GM23338 (cell line): Measurements from ENCODE around the gene CHORDC1. TPM values are rescaled to one million over a fixed set of nuclear protein-coding genes. Genes with fewer than 3 reads are reported as not detected.

Source experiments
- ATAC-seq: fragments of 200-7000 bp; cut with Tn5 transposase; 3 replicates; pipeline ENCODE4 v1.9.1; 2020
- DNase-seq: peaks from one replicate; pipeline ENCODE4 v3.0.0-alpha.2; 2015; ENCODE audit warnings: low spot score
- H2AFZ ChIP-seq: fragments of 200-600 bp; sonication (generic); 2 replicates; pipeline ENCODE4 v1.8.0; 2016; ENCODE audit warnings: antibody characterized with exemption, mild to moderate bottlenecking, moderate library complexity
- H3F3A ChIP-seq: fragments of 200-600 bp; sonication (generic); replicated peaks from 2 replicates; pipeline ENCODE4 v1.8.0; 2017; ENCODE audit warnings: antibody characterized with exemption, mixed run types, low read depth
- H3K27ac ChIP-seq: fragments of 200-600 bp; sonication (generic); 2 replicates; pipeline ENCODE4 v1.6.1; 2016; ENCODE audit warnings: low read depth
- H3K27me3 ChIP-seq: fragments of 200-600 bp; sonication (generic); 2 replicates; pipeline ENCODE4 v1.8.0; 2016; ENCODE audit warnings: mild to moderate bottlenecking, mixed run types, moderate library complexity; ENCODE audit not compliant: insufficient read depth
- H3K36me3 ChIP-seq: fragments of 200-600 bp; sonication (generic); 2 replicates; pipeline ENCODE4 v1.8.0; 2016; ENCODE audit warnings: mild to moderate bottlenecking; ENCODE audit not compliant: insufficient read depth
- H3K4me1 ChIP-seq: fragments of 200-600 bp; sonication (generic); 2 replicates; pipeline ENCODE4 v1.8.0; 2016; ENCODE audit warnings: mild to moderate bottlenecking, moderate library complexity; ENCODE audit not compliant: insufficient read depth
- H3K4me2 ChIP-seq: fragments of 200-600 bp; sonication (generic); 2 replicates; pipeline ENCODE4 v1.7.1; 2017; ENCODE audit warnings: mixed run types
- H3K4me3 ChIP-seq: fragments of 200-600 bp; sonication (generic); 2 replicates; pipeline ENCODE4 v1.6.1; 2016; ENCODE audit warnings: mixed run types
- H3K79me2 ChIP-seq: fragments of 200-600 bp; sonication (generic); replicated peaks from 2 replicates; pipeline ENCODE4 v1.8.0; 2017; ENCODE audit warnings: mild to moderate bottlenecking; ENCODE audit not compliant: insufficient read depth
- H3K9me2 ChIP-seq: fragments of 200-600 bp; sonication (generic); 2 replicates; pipeline ENCODE4 v1.8.0; 2017; ENCODE audit not compliant: insufficient read depth
- H4K20me1 ChIP-seq: fragments of 200-600 bp; sonication (generic); replicated peaks from 2 replicates; pipeline ENCODE4 v1.8.0; 2017; ENCODE audit warnings: mild to moderate bottlenecking; ENCODE audit not compliant: insufficient read depth
- H3K27ac Mint-ChIP-seq: 2 replicates; pipeline ENCODE4 v1.8.0; 2020; ENCODE audit warnings: inconsistent platforms, mild to moderate bottlenecking, moderate library complexity, mixed read lengths
- H3K27me3 Mint-ChIP-seq: 3 replicates; pipeline ENCODE4 v1.8.0; 2022; ENCODE audit warnings: low read depth, mild to moderate bottlenecking, moderate library complexity, mixed read lengths, inconsistent platforms; ENCODE audit not compliant: insufficient read depth, poor library complexity
- H3K36me3 Mint-ChIP-seq: 3 replicates; pipeline ENCODE4 v1.8.0; 2021; ENCODE audit warnings: low read depth, mild to moderate bottlenecking, inconsistent platforms, moderate library complexity, mixed read lengths
- H3K4me1 Mint-ChIP-seq: 3 replicates; pipeline ENCODE4 v1.8.0; 2020; ENCODE audit warnings: mild to moderate bottlenecking, inconsistent platforms, mixed read lengths
- H3K4me3 Mint-ChIP-seq: 3 replicates; pipeline ENCODE4 v1.8.0; 2021; ENCODE audit warnings: moderate library complexity, mild to moderate bottlenecking, inconsistent platforms, mixed read lengths
- H3K9me3 Mint-ChIP-seq: 3 replicates; pipeline ENCODE4 v1.8.0; 2020; ENCODE audit warnings: moderate library complexity, mild to moderate bottlenecking, inconsistent platforms, mixed read lengths
- EZH2 ChIP-seq: fragments of 200-600 bp; sonication (generic); IDR thresholded peaks from one replicate; pipeline ENCODE4 v1.8.0; 2017; ENCODE audit warnings: antibody characterized with exemption, mild to moderate bottlenecking, low read depth; ENCODE audit not compliant: unreplicated experiment
- polyA plus RNA-seq: library from polyadenylated mRNA; unstranded; fragments of >200 nt; fragmentation: Nextera tagmentation; extraction: Ambion mirVana; gene quantifications from 2 replicates; pipeline ENCODE4 v1.2.1, GENCODE V29; 2016
- total RNA-seq: library from RNA; depleted of rRNA; stranded (reverse); fragments of >200 nt; shearing (Covaris generic); gene quantifications from 2 replicates; pipeline ENCODE4 v1.2.3, GENCODE V29; 2014
- TF ChIP-seq, protein P1 (sequence below): fragments of 250-450 bp; sonication (Bioruptor Pico); IDR thresholded peaks from 2 replicates; pipeline ENCODE4 v1.5.0; 2020; ENCODE audit warnings: mild to moderate bottlenecking, moderate library complexity
- TF ChIP-seq, protein P2 (sequence below), 2 experiments: fragments of 200-600 bp in 1 of 2; sonication (generic) in 1 of 2; conservative IDR thresholded peaks; 2 replicates each; pipeline versions ENCODE4 v1.5.1 to v1.6.1; 2016 to 2017; ENCODE audit warnings: antibody characterized with exemption in 2 of 2, low read depth in 2 of 2, mild to moderate bottlenecking in 2 of 2, moderate library complexity in 1 of 2
- TF ChIP-seq, protein P3 (sequence below): IDR thresholded peaks from one replicate; pipeline ENCODE4 v1.6.1; 2018; ENCODE audit warnings: antibody characterized with exemption; ENCODE audit not compliant: unreplicated experiment

CHORDC1 gene
- total and polyA plus RNA-seq, 2 experiments from 2014 or later: 109 to 192 TPM

DNA sequence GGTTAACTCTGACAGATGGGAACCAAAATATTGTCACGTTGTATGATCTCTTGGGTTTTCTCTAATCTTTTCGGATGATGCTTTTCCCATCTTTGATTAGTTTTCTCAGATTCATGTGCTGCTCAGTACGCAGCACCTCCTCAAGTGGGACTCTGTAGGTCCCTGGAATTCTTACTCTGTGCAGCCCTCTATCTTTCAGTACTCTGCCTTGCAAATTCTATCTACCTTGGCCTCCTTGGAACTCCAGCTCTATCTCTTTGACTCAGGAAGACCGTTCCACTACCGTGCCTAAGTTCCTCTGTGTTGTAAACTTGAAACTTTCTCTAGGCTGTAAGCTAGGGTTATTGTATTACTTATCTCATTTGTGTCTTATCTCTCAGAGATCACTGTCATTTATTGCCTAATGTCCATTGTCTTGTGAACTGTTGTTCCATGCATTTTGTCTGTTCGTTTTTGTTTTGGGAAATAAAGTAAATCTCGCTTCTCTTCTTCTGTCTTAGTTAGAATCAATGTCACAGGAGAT lies 20.1 kb upstream of the CHORDC1 start:
- DNase-seq (no peak), ATAC-seq (peak; percentile 79)
- peaks cover 6% of the 10 kb centered on the region for H3K9me3 Mint-ChIP-seq
- Histone ChIP-seq H3K79me2 (no peaks in the 10 kb centered on the region), H3K27ac (peak overlapping the region; percentile 42; the same call in 1 of the 2 replicates), H3F3A (no peaks in the 10 kb centered on the region), H3K27me3 (no peaks in the 10 kb centered on the region), H3K36me3 (no peaks in the 10 kb centered on the region), H3K9me2 (no peaks in the 10 kb centered on the region), H3K4me2 (peak overlapping the region; percentile 50), H2AFZ (no peak overlapping the region), H4K20me1 (no peaks in the 10 kb centered on the region), H3K4me3 (0 out of 2 replicates have a peak overlapping the region, but pooled peaks have one; percentile 0), H3K4me1 (peaks cover 14% of the 10 kb centered on the region)
- TF ChIP-seq, protein P1, sequence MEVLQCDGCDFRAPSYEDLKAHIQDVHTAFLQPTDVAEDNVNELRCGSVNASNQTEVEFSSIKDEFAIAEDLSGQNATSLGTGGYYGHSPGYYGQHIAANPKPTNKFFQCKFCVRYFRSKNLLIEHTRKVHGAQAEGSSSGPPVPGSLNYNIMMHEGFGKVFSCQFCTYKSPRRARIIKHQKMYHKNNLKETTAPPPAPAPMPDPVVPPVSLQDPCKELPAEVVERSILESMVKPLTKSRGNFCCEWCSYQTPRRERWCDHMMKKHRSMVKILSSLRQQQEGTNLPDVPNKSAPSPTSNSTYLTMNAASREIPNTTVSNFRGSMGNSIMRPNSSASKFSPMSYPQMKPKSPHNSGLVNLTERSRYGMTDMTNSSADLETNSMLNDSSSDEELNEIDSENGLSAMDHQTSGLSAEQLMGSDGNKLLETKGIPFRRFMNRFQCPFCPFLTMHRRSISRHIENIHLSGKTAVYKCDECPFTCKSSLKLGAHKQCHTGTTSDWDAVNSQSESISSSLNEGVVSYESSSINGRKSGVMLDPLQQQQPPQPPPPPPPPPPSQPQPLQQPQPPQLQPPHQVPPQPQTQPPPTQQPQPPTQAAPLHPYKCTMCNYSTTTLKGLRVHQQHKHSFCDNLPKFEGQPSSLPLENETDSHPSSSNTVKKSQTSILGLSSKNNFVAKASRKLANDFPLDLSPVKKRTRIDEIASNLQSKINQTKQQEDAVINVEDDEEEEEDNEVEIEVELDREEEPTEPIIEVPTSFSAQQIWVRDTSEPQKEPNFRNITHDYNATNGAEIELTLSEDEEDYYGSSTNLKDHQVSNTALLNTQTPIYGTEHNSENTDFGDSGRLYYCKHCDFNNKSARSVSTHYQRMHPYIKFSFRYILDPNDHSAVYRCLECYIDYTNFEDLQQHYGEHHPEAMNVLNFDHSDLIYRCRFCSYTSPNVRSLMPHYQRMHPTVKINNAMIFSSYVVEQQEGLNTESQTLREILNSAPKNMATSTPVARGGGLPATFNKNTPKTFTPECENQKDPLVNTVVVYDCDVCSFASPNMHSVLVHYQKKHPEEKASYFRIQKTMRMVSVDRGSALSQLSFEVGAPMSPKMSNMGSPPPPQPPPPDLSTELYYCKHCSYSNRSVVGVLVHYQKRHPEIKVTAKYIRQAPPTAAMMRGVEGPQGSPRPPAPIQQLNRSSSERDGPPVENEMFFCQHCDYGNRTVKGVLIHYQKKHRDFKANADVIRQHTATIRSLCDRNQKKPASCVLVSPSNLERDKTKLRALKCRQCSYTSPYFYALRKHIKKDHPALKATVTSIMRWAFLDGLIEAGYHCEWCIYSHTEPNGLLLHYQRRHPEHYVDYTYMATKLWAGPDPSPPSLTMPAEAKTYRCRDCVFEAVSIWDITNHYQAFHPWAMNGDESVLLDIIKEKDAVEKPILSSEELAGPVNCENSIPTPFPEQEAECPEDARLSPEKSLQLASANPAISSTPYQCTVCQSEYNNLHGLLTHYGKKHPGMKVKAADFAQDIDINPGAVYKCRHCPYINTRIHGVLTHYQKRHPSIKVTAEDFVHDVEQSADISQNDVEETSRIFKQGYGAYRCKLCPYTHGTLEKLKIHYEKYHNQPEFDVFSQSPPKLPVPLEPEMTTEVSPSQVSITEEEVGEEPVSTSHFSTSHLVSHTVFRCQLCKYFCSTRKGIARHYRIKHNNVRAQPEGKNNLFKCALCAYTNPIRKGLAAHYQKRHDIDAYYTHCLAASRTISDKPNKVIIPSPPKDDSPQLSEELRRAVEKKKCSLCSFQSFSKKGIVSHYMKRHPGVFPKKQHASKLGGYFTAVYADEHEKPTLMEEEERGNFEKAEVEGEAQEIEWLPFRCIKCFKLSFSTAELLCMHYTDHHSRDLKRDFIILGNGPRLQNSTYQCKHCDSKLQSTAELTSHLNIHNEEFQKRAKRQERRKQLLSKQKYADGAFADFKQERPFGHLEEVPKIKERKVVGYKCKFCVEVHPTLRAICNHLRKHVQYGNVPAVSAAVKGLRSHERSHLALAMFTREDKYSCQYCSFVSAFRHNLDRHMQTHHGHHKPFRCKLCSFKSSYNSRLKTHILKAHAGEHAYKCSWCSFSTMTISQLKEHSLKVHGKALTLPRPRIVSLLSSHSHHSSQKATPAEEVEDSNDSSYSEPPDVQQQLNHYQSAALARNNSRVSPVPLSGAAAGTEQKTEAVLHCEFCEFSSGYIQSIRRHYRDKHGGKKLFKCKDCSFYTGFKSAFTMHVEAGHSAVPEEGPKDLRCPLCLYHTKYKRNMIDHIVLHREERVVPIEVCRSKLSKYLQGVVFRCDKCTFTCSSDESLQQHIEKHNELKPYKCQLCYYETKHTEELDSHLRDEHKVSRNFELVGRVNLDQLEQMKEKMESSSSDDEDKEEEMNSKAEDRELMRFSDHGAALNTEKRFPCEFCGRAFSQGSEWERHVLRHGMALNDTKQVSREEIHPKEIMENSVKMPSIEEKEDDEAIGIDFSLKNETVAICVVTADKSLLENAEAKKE (CRISPR knock-in tag): 0 out of 2 replicates have a peak, but pooled peaks have one; percentile 12
- TF ChIP-seq, protein P2, sequence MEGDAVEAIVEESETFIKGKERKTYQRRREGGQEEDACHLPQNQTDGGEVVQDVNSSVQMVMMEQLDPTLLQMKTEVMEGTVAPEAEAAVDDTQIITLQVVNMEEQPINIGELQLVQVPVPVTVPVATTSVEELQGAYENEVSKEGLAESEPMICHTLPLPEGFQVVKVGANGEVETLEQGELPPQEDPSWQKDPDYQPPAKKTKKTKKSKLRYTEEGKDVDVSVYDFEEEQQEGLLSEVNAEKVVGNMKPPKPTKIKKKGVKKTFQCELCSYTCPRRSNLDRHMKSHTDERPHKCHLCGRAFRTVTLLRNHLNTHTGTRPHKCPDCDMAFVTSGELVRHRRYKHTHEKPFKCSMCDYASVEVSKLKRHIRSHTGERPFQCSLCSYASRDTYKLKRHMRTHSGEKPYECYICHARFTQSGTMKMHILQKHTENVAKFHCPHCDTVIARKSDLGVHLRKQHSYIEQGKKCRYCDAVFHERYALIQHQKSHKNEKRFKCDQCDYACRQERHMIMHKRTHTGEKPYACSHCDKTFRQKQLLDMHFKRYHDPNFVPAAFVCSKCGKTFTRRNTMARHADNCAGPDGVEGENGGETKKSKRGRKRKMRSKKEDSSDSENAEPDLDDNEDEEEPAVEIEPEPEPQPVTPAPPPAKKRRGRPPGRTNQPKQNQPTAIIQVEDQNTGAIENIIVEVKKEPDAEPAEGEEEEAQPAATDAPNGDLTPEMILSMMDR (conservative IDR thresholded peaks at IDR 0.05; ENCODE audit: low read depth in 2 of 2): peak; percentile 11 to 12; a peak in 1 of 4 replicates
- no peak for TF ChIP-seq EZH2
- TF ChIP-seq, protein P3, sequence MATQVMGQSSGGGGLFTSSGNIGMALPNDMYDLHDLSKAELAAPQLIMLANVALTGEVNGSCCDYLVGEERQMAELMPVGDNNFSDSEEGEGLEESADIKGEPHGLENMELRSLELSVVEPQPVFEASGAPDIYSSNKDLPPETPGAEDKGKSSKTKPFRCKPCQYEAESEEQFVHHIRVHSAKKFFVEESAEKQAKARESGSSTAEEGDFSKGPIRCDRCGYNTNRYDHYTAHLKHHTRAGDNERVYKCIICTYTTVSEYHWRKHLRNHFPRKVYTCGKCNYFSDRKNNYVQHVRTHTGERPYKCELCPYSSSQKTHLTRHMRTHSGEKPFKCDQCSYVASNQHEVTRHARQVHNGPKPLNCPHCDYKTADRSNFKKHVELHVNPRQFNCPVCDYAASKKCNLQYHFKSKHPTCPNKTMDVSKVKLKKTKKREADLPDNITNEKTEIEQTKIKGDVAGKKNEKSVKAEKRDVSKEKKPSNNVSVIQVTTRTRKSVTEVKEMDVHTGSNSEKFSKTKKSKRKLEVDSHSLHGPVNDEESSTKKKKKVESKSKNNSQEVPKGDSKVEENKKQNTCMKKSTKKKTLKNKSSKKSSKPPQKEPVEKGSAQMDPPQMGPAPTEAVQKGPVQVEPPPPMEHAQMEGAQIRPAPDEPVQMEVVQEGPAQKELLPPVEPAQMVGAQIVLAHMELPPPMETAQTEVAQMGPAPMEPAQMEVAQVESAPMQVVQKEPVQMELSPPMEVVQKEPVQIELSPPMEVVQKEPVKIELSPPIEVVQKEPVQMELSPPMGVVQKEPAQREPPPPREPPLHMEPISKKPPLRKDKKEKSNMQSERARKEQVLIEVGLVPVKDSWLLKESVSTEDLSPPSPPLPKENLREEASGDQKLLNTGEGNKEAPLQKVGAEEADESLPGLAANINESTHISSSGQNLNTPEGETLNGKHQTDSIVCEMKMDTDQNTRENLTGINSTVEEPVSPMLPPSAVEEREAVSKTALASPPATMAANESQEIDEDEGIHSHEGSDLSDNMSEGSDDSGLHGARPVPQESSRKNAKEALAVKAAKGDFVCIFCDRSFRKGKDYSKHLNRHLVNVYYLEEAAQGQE: no peak
- H3K27me3 Mint-ChIP-seq: peaks cover 5% of the 10 kb centered on the region
- 0 out of 2 replicates have a peak overlapping the region, but pooled peaks have one; percentile 8 for H3K27ac Mint-ChIP-seq
- H3K4me3 Mint-ChIP-seq: no peak overlapping the region
- peaks cover 24% of the 10 kb centered on the region for H3K4me1 Mint-ChIP-seq
- H3K36me3 Mint-ChIP-seq: peaks cover 3% of the 10 kb centered on the region; the same call in 2 of the 3 replicates
